ENCODE results near the gene TLE5.
A peak's percentile ranks its signal among the peaks of the same experiment; 100 is the strongest.

The TLE5 gene

GRCh38 chr19:3100747-3101730 is 38.7 kb upstream of the TLE5 start:
- Histone ChIP-seq H3K27me3 (ENCODE audit: insufficient read depth, low read length) (no peaks in the 10 kb centered on the region), H3K9ac (ENCODE audit: low read depth, low read length) (no peak overlapping the region), H3K27ac (ENCODE audit: low read length) (no peak overlapping the region), H3K4me3 (ENCODE audit: low read length) (no peak overlapping the region), H3K36me3 (ENCODE audit: insufficient read depth, low read depth, low read length) (no peaks in the 10 kb centered on the region), H3K9me3 (ENCODE audit: insufficient read depth, low read depth, low read length) (no peaks in the 10 kb centered on the region), H3K4me1 (ENCODE audit: insufficient read depth, low read length) (no peaks in the 10 kb centered on the region; the same call in 1 of the 2 replicates)

- H3K36me3 ChIP-seq (ENCODE audit: insufficient read depth, low read depth, low read length), result no peaks in the 10 kb centered on the region
- H3K9ac ChIP-seq (ENCODE audit: low read depth, low read length), result no peak overlapping the region
- H3K4me3 ChIP-seq (ENCODE audit: low read length), result no peak overlapping the region
- peaks cover 4% of the 10 kb centered on the region; the same call in 1 of the 2 replicates for H3K4me1 ChIP-seq (ENCODE audit: insufficient read depth, low read length)
- no peaks in the 10 kb centered on the region for H3K9me3 ChIP-seq (ENCODE audit: insufficient read depth, low read depth, low read length)
- H3K27ac ChIP-seq (ENCODE audit: low read length), result no peak overlapping the region
- H3K27me3 ChIP-seq (ENCODE audit: insufficient read depth, low read length), result no peaks in the 10 kb centered on the region; the same call in 1 of the 2 replicates
These were observed 38.0 kb upstream of the TLE5 start for GRCh38 chr19:3100331-3100730.

GRCh38 chr19:3099347-3100145 is 37.3 kb upstream of the TLE5 start:
- Histone ChIP-seq H3K4me1 (ENCODE audit: insufficient read depth, low read length) (peaks cover 7% of the 10 kb centered on the region; the same call in 1 of the 2 replicates), H3K36me3 (ENCODE audit: insufficient read depth, low read depth, low read length) (no peaks in the 10 kb centered on the region), H3K9me3 (ENCODE audit: insufficient read depth, low read depth, low read length) (no peaks in the 10 kb centered on the region), H3K27me3 (ENCODE audit: insufficient read depth, low read length) (peaks cover 4% of the 10 kb centered on the region; the same call in 1 of the 2 replicates), H3K9ac (ENCODE audit: low read depth, low read length) (no peak overlapping the region), H3K27ac (ENCODE audit: low read length) (no peak overlapping the region), H3K4me3 (ENCODE audit: low read length) (no peak overlapping the region)

GRCh38 chr19:3098515-3099346 is 36.4 kb upstream of the TLE5 start:
- Histone ChIP-seq H3K9ac (ENCODE audit: low read depth, low read length) (no peak overlapping the region), H3K4me1 (ENCODE audit: insufficient read depth, low read length) (peaks cover 7% of the 10 kb centered on the region; the same call in 1 of the 2 replicates), H3K4me3 (ENCODE audit: low read length) (no peak overlapping the region), H3K27me3 (ENCODE audit: insufficient read depth, low read length) (peaks cover 4% of the 10 kb centered on the region; the same call in 1 of the 2 replicates), H3K36me3 (ENCODE audit: insufficient read depth, low read depth, low read length) (no peaks in the 10 kb centered on the region), H3K27ac (ENCODE audit: low read length) (no peak overlapping the region), H3K9me3 (ENCODE audit: insufficient read depth, low read depth, low read length) (no peaks in the 10 kb centered on the region)

GRCh38 chr19:3098141-3098514 is 35.8 kb upstream of the TLE5 start:
- H3K4me3 ChIP-seq (ENCODE audit: low read length), result no peak overlapping the region

GRCh38 chr19:3097442-3097871 is 35.2 kb upstream of the TLE5 start:
- no peaks in the 10 kb centered on the region for H3K36me3 ChIP-seq (ENCODE audit: insufficient read depth, low read depth, low read length)
- H3K27me3 ChIP-seq (ENCODE audit: insufficient read depth, low read length), result peaks cover 4% of the 10 kb centered on the region; the same call in 1 of the 2 replicates
- H3K27ac ChIP-seq (ENCODE audit: low read length), result no peak overlapping the region
- no peaks in the 10 kb centered on the region for H3K9me3 ChIP-seq (ENCODE audit: insufficient read depth, low read depth, low read length)
- H3K4me1 ChIP-seq (ENCODE audit: insufficient read depth, low read length), result peaks cover 7% of the 10 kb centered on the region; the same call in 1 of the 2 replicates
- H3K9ac ChIP-seq (ENCODE audit: low read depth, low read length), result no peak overlapping the region
- no peak overlapping the region for H3K4me3 ChIP-seq (ENCODE audit: low read length)

More at GRCh38 chr19:3098141-3098514, 35.8 kb upstream of the TLE5 start:
- H3K9me3 ChIP-seq (ENCODE audit: insufficient read depth, low read depth, low read length), result no peaks in the 10 kb centered on the region
- no peak overlapping the region for H3K9ac ChIP-seq (ENCODE audit: low read depth, low read length)
- H3K27ac ChIP-seq (ENCODE audit: low read length), result no peak overlapping the region
- H3K4me1 ChIP-seq (ENCODE audit: insufficient read depth, low read length), result peaks cover 7% of the 10 kb centered on the region; the same call in 1 of the 2 replicates
- no peaks in the 10 kb centered on the region for H3K36me3 ChIP-seq (ENCODE audit: insufficient read depth, low read depth, low read length)
- H3K27me3 ChIP-seq (ENCODE audit: insufficient read depth, low read length), result peaks cover 4% of the 10 kb centered on the region; the same call in 1 of the 2 replicates

GRCh38 chr19:3096902-3097326 is 34.6 kb upstream of the TLE5 start:
- H3K9me3 ChIP-seq (ENCODE audit: insufficient read depth, low read depth, low read length), result no peaks in the 10 kb centered on the region
- H3K27ac ChIP-seq (ENCODE audit: low read length), result no peak overlapping the region
- no peak overlapping the region for H3K9ac ChIP-seq (ENCODE audit: low read depth, low read length)
- H3K36me3 ChIP-seq (ENCODE audit: insufficient read depth, low read depth, low read length), result no peaks in the 10 kb centered on the region
- H3K27me3 ChIP-seq (ENCODE audit: insufficient read depth, low read length), result peaks cover 4% of the 10 kb centered on the region; the same call in 1 of the 2 replicates
- no peak overlapping the region for H3K4me3 ChIP-seq (ENCODE audit: low read length)
- H3K4me1 ChIP-seq (ENCODE audit: insufficient read depth, low read length), result peaks cover 7% of the 10 kb centered on the region; the same call in 1 of the 2 replicates

- no peak overlapping the region for H3K27ac ChIP-seq (ENCODE audit: low read length)
- H3K4me1 ChIP-seq (ENCODE audit: insufficient read depth, low read length), result peaks cover 7% of the 10 kb centered on the region; the same call in 1 of the 2 replicates
- H3K36me3 ChIP-seq (ENCODE audit: insufficient read depth, low read depth, low read length), result no peaks in the 10 kb centered on the region
- H3K27me3 ChIP-seq (ENCODE audit: insufficient read depth, low read length), result peaks cover 4% of the 10 kb centered on the region; the same call in 1 of the 2 replicates
- no peaks in the 10 kb centered on the region for H3K9me3 ChIP-seq (ENCODE audit: insufficient read depth, low read depth, low read length)
- peak overlapping the region; percentile 69; the same call in 1 of the 2 replicates for H3K4me3 ChIP-seq (ENCODE audit: low read length)
- peak overlapping the region; percentile 66; the same call in 1 of the 2 replicates for H3K9ac ChIP-seq (ENCODE audit: low read depth, low read length)
These were observed 34.1 kb upstream of the TLE5 start for GRCh38 chr19:3096267-3096901.

- peaks cover 7% of the 10 kb centered on the region; the same call in 1 of the 2 replicates for H3K4me1 ChIP-seq (ENCODE audit: insufficient read depth, low read length)
- H3K27ac ChIP-seq (ENCODE audit: low read length), result no peak overlapping the region
- H3K4me3 ChIP-seq (ENCODE audit: low read length), result peak overlapping the region; percentile 69
- H3K36me3 ChIP-seq (ENCODE audit: insufficient read depth, low read depth, low read length), result no peaks in the 10 kb centered on the region
- H3K27me3 ChIP-seq (ENCODE audit: insufficient read depth, low read length), result peaks cover 4% of the 10 kb centered on the region; the same call in 1 of the 2 replicates
- no peaks in the 10 kb centered on the region for H3K9me3 ChIP-seq (ENCODE audit: insufficient read depth, low read depth, low read length)
- H3K9ac ChIP-seq (ENCODE audit: low read depth, low read length), result peak overlapping the region; percentile 67; the same call in 1 of the 2 replicates
These were observed 33.3 kb upstream of the TLE5 start for GRCh38 chr19:3095441-3096191.
